Liver (tissue), 5 donors: Measurements from ENCODE around the gene PGLYRP2. TPM values are rescaled to one million over a fixed set of nuclear protein-coding genes. Genes with fewer than 3 reads are reported as not detected.

Source experiments
- polyA plus RNA-seq, 2 donors: library from polyadenylated mRNA; stranded (reverse) in 1 of 2; unstranded in 1 of 2; fragments of 200-250 nt in 1 of 2; fragments of >200 nt in 1 of 2; fragmentation: Nextera tagmentation in 1 of 2; extraction: Ambion mirVana in 1 of 2; gene quantifications; one replicate each; pipeline versions ENCODE4 v1.2.1 to v1.2.3, GENCODE V29; 2013 to 2015
- small RNA-seq: library from RNA; depleted of rRNA; stranded (forward); fragments of <200 nt; gene quantifications from one replicate; pipeline ENCODE3, GENCODE V24; 2014
- total RNA-seq, 2 donors: library from RNA; depleted of rRNA; stranded (reverse); fragments of >200 nt; gene quantifications; one replicate each; pipeline ENCODE4 v1.2.3, GENCODE V29; 2014
- donor health status: healthy.
- donor health status: healthy.
- donor health status: healthy.

The PGLYRP2 gene
- total and polyA plus RNA-seq, 4 donors, result 9.9 to 134 (median 92.4) TPM

Small RNA genes within 50 kb of the gene (small RNA-seq; reads per million reads assigned to genes)
- not detected for gene MIR1470

Other genes with a start within 250 kb of the PGLYRP2 start
- gene EPHX3, start 247.1 kb downstream of the PGLYRP2 start, total RNA-seq, result under 1 TPM in 1 of 2 donors, not detected in 1; 0.25 TPM
- under 1 TPM; 0.17 to 0.21 TPM for gene EPHX3, start 247.1 kb downstream of the PGLYRP2 start, polyA plus RNA-seq
- 10 to 100 TPM; 20.2 to 20.7 TPM for gene BRD4, start 147.0 kb downstream of the PGLYRP2 start, total RNA-seq
- gene BRD4, start 147.0 kb downstream of the PGLYRP2 start, polyA plus RNA-seq, result 10 to 100 TPM; 13.6 to 25.8 TPM
- 10 to 100 TPM; 12.0 to 12.4 TPM for gene AKAP8, start 99.7 kb downstream of the PGLYRP2 start, total RNA-seq
- gene AKAP8, start 99.7 kb downstream of the PGLYRP2 start, polyA plus RNA-seq, result 1 to 10 TPM; 7.5 to 7.7 TPM
- gene AKAP8L, start 60.5 kb downstream of the PGLYRP2 start, total RNA-seq, result 10 to 100 TPM; 65.3 to 67.1 TPM
- 10 to 100 TPM; 16.4 to 20.5 TPM for gene AKAP8L, start 60.5 kb downstream of the PGLYRP2 start, polyA plus RNA-seq
- 1 to 10 TPM; 7.5 to 9.6 TPM for gene WIZ, start 29.5 kb downstream of the PGLYRP2 start, total RNA-seq
- 10 to 100 TPM in 1 of 2 donors, 1 to 10 TPM in 1; 3.8 to 12.7 TPM for gene WIZ, start 29.5 kb downstream of the PGLYRP2 start, polyA plus RNA-seq
- gene RASAL3, start 15.0 kb downstream of the PGLYRP2 start, total RNA-seq, result 1 to 10 TPM; 1.3 to 1.5 TPM
- under 1 TPM; 0.76 to 0.91 TPM for gene RASAL3, start 15.0 kb downstream of the PGLYRP2 start, polyA plus RNA-seq
- gene CYP4F22, start 29.0 kb upstream of the PGLYRP2 start, total RNA-seq, result 1 to 10 TPM in 1 of 2 donors, under 1 TPM in 1; 0.42 to 2.1 TPM
- gene CYP4F22, start 29.0 kb upstream of the PGLYRP2 start, polyA plus RNA-seq, result 1 to 10 TPM; 1.7 to 3.9 TPM
- gene CYP4F8, start 135.7 kb upstream of the PGLYRP2 start, total RNA-seq, result not detected
- gene CYP4F8, start 135.7 kb upstream of the PGLYRP2 start, polyA plus RNA-seq, result not detected
- 100 to 1,000 TPM in 1 of 2 donors, 10 to 100 TPM in 1; 58.4 to 168 TPM for gene CYP4F3, start 161.4 kb upstream of the PGLYRP2 start, total RNA-seq
- gene CYP4F3, start 161.4 kb upstream of the PGLYRP2 start, polyA plus RNA-seq, result 100 to 1,000 TPM; 119 to 137 TPM
- 10 to 100 TPM; 19.0 to 31.0 TPM for gene CYP4F12, start 193.6 kb upstream of the PGLYRP2 start, total RNA-seq
- 10 to 100 TPM; 14.6 to 64.0 TPM for gene CYP4F12, start 193.6 kb upstream of the PGLYRP2 start, polyA plus RNA-seq
- gene OR10H2, start 248.5 kb upstream of the PGLYRP2 start, total RNA-seq, result not detected
- not detected for gene OR10H2, start 248.5 kb upstream of the PGLYRP2 start, polyA plus RNA-seq